NCI-H2081 (cell line): ENCODE results near the gene MBP.
"Not testable (repeated sequence)": the region's sequence is repeated elsewhere in the genome, so short reads cannot be mapped to it uniquely, and the experiment has no call there.

ENCODE experiments used
- DNase-seq, 2 experiments: peaks; one replicate each; lab custom pipeline; 2025; lab: John Stamatoyannopoulos, UW

Gene MBP

GRCh38 chr18:77022556-77022955 lies 110.0 kb downstream of the MBP start:
- no peak for DNase-seq

- DNase-seq = no peak
Observed at GRCh38 chr18:77022116-77022515, 110.5 kb downstream of the MBP start.

- not testable (repeated sequence) for DNase-seq
Observed at GRCh38 chr18:77021478-77021877, 111.1 kb downstream of the MBP start.

GRCh38 chr18:77021075-77021474 lies 111.5 kb downstream of the MBP start:
- DNase-seq = no peak

- no peak for DNase-seq
Observed at GRCh38 chr18:77020561-77020960, 112.0 kb downstream of the MBP start.

- DNase-seq = no peak
Observed at GRCh38 chr18:77019641-77020040, 112.9 kb downstream of the MBP start.

- DNase-seq = not testable (repeated sequence)
Observed at GRCh38 chr18:77018650-77019049, 113.9 kb downstream of the MBP start.

- DNase-seq = no peak
Observed at GRCh38 chr18:77017355-77017754, 115.2 kb downstream of the MBP start.

GRCh38 chr18:77016936-77017335 lies 115.6 kb downstream of the MBP start:
- DNase-seq = no peak

- DNase-seq = no peak
Observed at GRCh38 chr18:77015771-77016710, 116.5 kb downstream of the MBP start.

GRCh38 chr18:77015169-77015568 lies 117.4 kb downstream of the MBP start:
- DNase-seq = no peak

- no peak for DNase-seq
Observed at GRCh38 chr18:77014538-77014937, 118.0 kb downstream of the MBP start.

- DNase-seq = no peak
Observed at GRCh38 chr18:77013811-77014521, 118.6 kb downstream of the MBP start.

- no peak for DNase-seq
Observed at GRCh38 chr18:77012806-77013541, 119.6 kb downstream of the MBP start.

- DNase-seq = no peak
Observed at GRCh38 chr18:77012120-77012519, 120.5 kb downstream of the MBP start.

- no peak for DNase-seq
Observed at GRCh38 chr18:77009675-77010074, 122.9 kb downstream of the MBP start.

GRCh38 chr18:77008576-77009315 lies 123.8 kb downstream of the MBP start:
- no peak for DNase-seq

- no peak for DNase-seq
Observed at GRCh38 chr18:77008006-77008405, 124.6 kb downstream of the MBP start.

- no peak for DNase-seq
Observed at GRCh38 chr18:77007251-77007650, 125.3 kb downstream of the MBP start.

- no peak for DNase-seq
Observed at GRCh38 chr18:77006305-77007175, 126.0 kb downstream of the MBP start.
